Measurements from ENCODE around the gene GALNT15. TPM values are rescaled to one million over a fixed set of nuclear protein-coding genes. Genes with fewer than 3 reads are reported as not detected.

GALNT15 gene
- total and polyA plus RNA-seq, 4 donors: under 0.01 to 2.8 (median 1.3) TPM

GRCh38 chr3:16222547-16222946 is 48.1 kb downstream of the GALNT15 start:
- Histone ChIP-seq H3K4me3 (ENCODE audit: low read depth in 1 of 3, low read length in 3 of 3) (no peak overlapping the region), H3K4me1 (ENCODE audit: control insufficient read depth in 4 of 4, insufficient read depth in 4 of 4, low read length in 3 of 4) (no peaks in the 10 kb centered on the region), H3K9ac (ENCODE audit: low read depth in 1 of 2, low read length in 2 of 2) (no peak overlapping the region), H3K9me3 (ENCODE audit: control insufficient read depth in 4 of 4, low read length in 3 of 4) (no peaks in the 10 kb centered on the region), H3K27ac (ENCODE audit: low read depth in 1 of 2, low read length in 2 of 2) (no peak overlapping the region), H3K27me3 (ENCODE audit: control insufficient read depth in 4 of 4, insufficient read depth in 4 of 4, low read length in 3 of 4) (no peaks in the 10 kb centered on the region), H3K36me3 (ENCODE audit: control insufficient read depth in 4 of 4, insufficient read depth in 3 of 4, low read depth in 1 of 4, low read length in 3 of 4) (peaks cover 0 to 2% (median 0%) of the 10 kb centered on the region in 4 donors)
- TF ChIP-seq HNF4A (conservative IDR thresholded peaks at IDR 0.05) (no peak), ZBTB33 (IDR thresholded peaks at IDR 0.05) (no peak)
- DNase-seq (ENCODE audit: low spot score): no peak
- 88% methylated on average over 2 of the region's 2 CpGs for WGBS

- Histone ChIP-seq H3K4me3 (ENCODE audit: low read depth in 1 of 3, low read length in 3 of 3) (no peak overlapping the region), H3K36me3 (ENCODE audit: control insufficient read depth in 4 of 4, insufficient read depth in 3 of 4, low read depth in 1 of 4, low read length in 3 of 4) (peaks cover 0 to 2% (median 0%) of the 10 kb centered on the region in 4 donors), H3K9ac (ENCODE audit: low read depth in 1 of 2, low read length in 2 of 2) (no peak overlapping the region), H3K4me1 (ENCODE audit: control insufficient read depth in 4 of 4, insufficient read depth in 4 of 4, low read length in 3 of 4) (no peaks in the 10 kb centered on the region), H3K27me3 (ENCODE audit: control insufficient read depth in 4 of 4, insufficient read depth in 4 of 4, low read length in 3 of 4) (no peaks in the 10 kb centered on the region), H3K27ac (ENCODE audit: low read depth in 1 of 2, low read length in 2 of 2) (no peak overlapping the region), H3K9me3 (ENCODE audit: control insufficient read depth in 4 of 4, low read length in 3 of 4) (no peaks in the 10 kb centered on the region)
- no peak for DNase-seq (ENCODE audit: low spot score)
- TF ChIP-seq GABPA (IDR thresholded peaks at IDR 0.05 in 1 of 2, conservative IDR thresholded peaks at IDR 0.05 in 1 of 2) (no peak), RXRA (IDR thresholded peaks at IDR 0.05) (no peak), RAD21 (IDR thresholded peaks at IDR 0.05) (no peak)
- 93% methylated on average over 2 of the region's 2 CpGs for WGBS
Measured at GRCh38 chr3:16224325-16224724, 49.8 kb downstream of the GALNT15 start.

GRCh38 chr3:16227566-16227965 is 53.1 kb downstream of the GALNT15 start:
- no peak overlapping the region for H3K27ac ChIP-seq (ENCODE audit: low read depth in 1 of 2, low read length in 2 of 2)
- H3K4me1 ChIP-seq (ENCODE audit: control insufficient read depth in 4 of 4, insufficient read depth in 4 of 4, low read length in 3 of 4): no peaks in the 10 kb centered on the region
- 70% methylated on average over 1 of the region's 1 CpG for WGBS
- no peak for DNase-seq (ENCODE audit: low spot score)
- no peak overlapping the region for H3K9ac ChIP-seq (ENCODE audit: low read depth in 1 of 2, low read length in 2 of 2)
- no peaks in the 10 kb centered on the region for H3K9me3 ChIP-seq (ENCODE audit: control insufficient read depth in 4 of 4, low read length in 3 of 4)
- H3K27me3 ChIP-seq (ENCODE audit: control insufficient read depth in 4 of 4, insufficient read depth in 4 of 4, low read length in 3 of 4): no peaks in the 10 kb centered on the region
- no peaks in the 10 kb centered on the region for H3K36me3 ChIP-seq (ENCODE audit: control insufficient read depth in 4 of 4, insufficient read depth in 3 of 4, low read depth in 1 of 4, low read length in 3 of 4)
- TF ChIP-seq RAD21 (IDR thresholded peaks at IDR 0.05): no peak
- no peak for TF ChIP-seq HNF4A (conservative IDR thresholded peaks at IDR 0.05)
- TF ChIP-seq HNF4G (IDR thresholded peaks at IDR 0.05): no peak
- TF ChIP-seq ATF3 (IDR thresholded peaks at IDR 0.05): no peak
- no peak for TF ChIP-seq FOXA1 (IDR thresholded peaks at IDR 0.05)
- no peak overlapping the region for H3K4me3 ChIP-seq (ENCODE audit: low read depth in 1 of 3, low read length in 3 of 3)

GRCh38 chr3:16229681-16230080 is 55.2 kb downstream of the GALNT15 start:
- Histone ChIP-seq H3K27me3 (ENCODE audit: control insufficient read depth in 4 of 4, insufficient read depth in 4 of 4, low read length in 3 of 4) (no peaks in the 10 kb centered on the region), H3K27ac (ENCODE audit: low read depth in 1 of 2, low read length in 2 of 2) (no peak overlapping the region), H3K36me3 (ENCODE audit: control insufficient read depth in 4 of 4, insufficient read depth in 3 of 4, low read depth in 1 of 4, low read length in 3 of 4) (no peaks in the 10 kb centered on the region), H3K4me1 (ENCODE audit: control insufficient read depth in 4 of 4, insufficient read depth in 4 of 4, low read length in 3 of 4) (no peaks in the 10 kb centered on the region), H3K9me3 (ENCODE audit: control insufficient read depth in 4 of 4, low read length in 3 of 4) (no peaks in the 10 kb centered on the region), H3K4me3 (ENCODE audit: low read depth in 1 of 3, low read length in 3 of 3) (no peak overlapping the region), H3K9ac (ENCODE audit: low read depth in 1 of 2, low read length in 2 of 2) (no peak overlapping the region)
- DNase-seq (ENCODE audit: low spot score): no peak
- TF ChIP-seq ATF3 (IDR thresholded peaks at IDR 0.05) (no peak), JUND (IDR thresholded peaks at IDR 0.05) (no peak), MAX (IDR thresholded peaks at IDR 0.05) (no peak), RAD21 (IDR thresholded peaks at IDR 0.05) (no peak), GABPA (IDR thresholded peaks at IDR 0.05 in 1 of 2, conservative IDR thresholded peaks at IDR 0.05 in 1 of 2) (no peak), YY1 (IDR thresholded peaks at IDR 0.05) (no peak), HNF4G (IDR thresholded peaks at IDR 0.05) (no peak), FOXA2 (IDR thresholded peaks at IDR 0.05) (no peak), EGR1 (IDR thresholded peaks at IDR 0.05; ENCODE audit: low read depth in 2 of 2) (no peak), SP1 (IDR thresholded peaks at IDR 0.05) (no peak), HNF4A (conservative IDR thresholded peaks at IDR 0.05) (no peak), ZBTB33 (IDR thresholded peaks at IDR 0.05) (no peak), NR2F2 (IDR thresholded peaks at IDR 0.05) (no peak), RXRA (IDR thresholded peaks at IDR 0.05) (no peak)

All from liver (tissue), 9 donors.